A549 (cell line): ENCODE data around the gene LRRIQ4. TPM values are rescaled to one million over a fixed set of nuclear protein-coding genes. Genes with fewer than 3 reads are reported as not detected.

Experiments
- ATAC-seq, 2 experiments: fragments of 200-7000 bp in 1 of 2; fragments of >200 bp in 1 of 2; cut with Nextera tagmentation in 1 of 2; cut with Tn5 transposase in 1 of 2; 3 replicates each; pipeline versions ENCODE4 v1.8.0 to v1.9.1; 2018 to 2020; ENCODE audit warnings: mild to moderate bottlenecking in 1 of 2, moderate library complexity in 1 of 2
- CTCF ChIA-PET: fragments of 300-600 bp; sonication (Branson Sonifier 250); formaldehyde crosslinking; extraction: SDS; loops from one replicate; lab custom pipeline; 2021; ENCODE audit warnings: antibody characterized with exemption, inconsistent platforms; lab: Yijun Ruan, JAX
- POLR2A ChIA-PET: fragments of 350-600 bp; formaldehyde crosslinking; extraction: SDS; loops from one replicate; lab custom pipeline; 2021; ENCODE audit warnings: antibody characterized with exemption, inconsistent platforms; lab: Yijun Ruan, JAX
- DNase-seq, 2 experiments: peaks; one replicate each; pipeline versions ENCODE4 v3.0.0 to v3.0.0-alpha.2; 2011 to 2016; ENCODE audit warnings: low read depth in 1 of 2, low spot score in 1 of 2
- FAIRE-seq: peaks from 2 replicates; lab custom pipeline; 2011; peaks lifted over from hg19 to GRCh38; lab: Jason Lieb, UNC
- H3K27ac ChIP-seq, 2 experiments: fragments of >200 bp; sonication (Bioruptor Twin); formaldehyde crosslinking; 3 replicates each; pipeline ENCODE4 v1.5.1; 2016 to 2017
- H3K4me1 ChIP-seq: fragments of >200 bp; sonication (Bioruptor Twin); formaldehyde crosslinking; 3 replicates; pipeline ENCODE4 v1.6.1; 2016
- H3K4me2 ChIP-seq: fragments of >200 bp; sonication (Bioruptor Twin); formaldehyde crosslinking; 3 replicates; pipeline ENCODE4 v1.6.1; 2016
- H3K4me3 ChIP-seq: fragments of >200 bp; sonication (Bioruptor Twin); formaldehyde crosslinking; 3 replicates; pipeline ENCODE4 v1.5.1; 2016
- H3K9me3 ChIP-seq: fragments of >200 bp; sonication (Bioruptor Twin); formaldehyde crosslinking; 3 replicates; pipeline ENCODE4 v1.6.1; 2016
- BHLHE40 ChIP-seq: IDR thresholded peaks from 2 replicates; pipeline ENCODE4 v1.6.1; 2012; ENCODE audit warnings: low read depth, low read length, inconsistent platforms
- CBX2 ChIP-seq: fragments of 200-600 bp; sonication (generic); IDR thresholded peaks from 2 replicates; pipeline ENCODE4 v1.6.1; 2016; ENCODE audit warnings: low read depth, mild to moderate bottlenecking, borderline replicate concordance
- FOSL2 ChIP-seq, 2 experiments: fragments of 450-650 bp in 1 of 2; fragments of >200 bp in 1 of 2; sonication (Bioruptor Twin) in 1 of 2; formaldehyde crosslinking; IDR thresholded peaks; 2 replicates each; pipeline versions ENCODE4 v1.5.0 to v1.6.1; 2016 to 2020; ENCODE audit warnings: mild to moderate bottlenecking in 1 of 2, moderate library complexity in 1 of 2
- FOXS1 ChIP-seq: fragments of 250-450 bp; sonication (Bioruptor Pico); IDR thresholded peaks from 2 replicates; pipeline ENCODE4 v1.5.0; 2020; ENCODE audit warnings: mild to moderate bottlenecking, moderate library complexity
- HOXB13 ChIP-seq: fragments of 250-450 bp; sonication (Bioruptor Pico); IDR thresholded peaks from 2 replicates; pipeline ENCODE4 v1.5.0; 2020; ENCODE audit warnings: low read depth, mild to moderate bottlenecking, moderate library complexity
- HOXB5 ChIP-seq: fragments of 250-450 bp; sonication (Bioruptor Pico); IDR thresholded peaks from 2 replicates; pipeline ENCODE4 v1.5.0; 2020; ENCODE audit warnings: mild to moderate bottlenecking, moderate library complexity
- KDM1A ChIP-seq: fragments of 200-600 bp; sonication (generic); IDR thresholded peaks from 2 replicates; pipeline ENCODE4 v1.6.1; 2016; ENCODE audit warnings: low read depth, mild to moderate bottlenecking
- MAFK ChIP-seq: fragments of 450-650 bp; IDR thresholded peaks from 2 replicates; pipeline ENCODE4 v1.6.1; 2014; ENCODE audit not compliant: partially characterized antibody
- MYC ChIP-seq: IDR thresholded peaks from 2 replicates; pipeline ENCODE4 v1.6.1; 2012; ENCODE audit warnings: mild to moderate bottlenecking, inconsistent platforms, low read length, improper control_type of control experiment, borderline replicate concordance
- PBX3 ChIP-seq: IDR thresholded peaks from 2 replicates; pipeline ENCODE4 v1.6.1; 2012
- POLR2A ChIP-seq: IDR thresholded peaks from 2 replicates; pipeline ENCODE4 v1.6.1; 2012; ENCODE audit warnings: mild to moderate bottlenecking, low read length
- REST ChIP-seq: fragments of 200-600 bp; sonication (generic); IDR thresholded peaks from 2 replicates; pipeline ENCODE4 v1.6.1; 2016; ENCODE audit warnings: antibody characterized with exemption, mild to moderate bottlenecking, moderate library complexity
- TFCP2L1 ChIP-seq: fragments of 250-450 bp; sonication (Bioruptor Pico); IDR thresholded peaks from 2 replicates; pipeline ENCODE4 v1.5.0; 2021; ENCODE audit warnings: mild to moderate bottlenecking
- WGBS: methylation state at CpG from one replicate; pipeline ENCODE4 v1.1.6; 2017; ENCODE audit errors: missing lambda C conversion rate; 5-methylcytosine and 5-hydroxymethylcytosine counted together
- polyA plus RNA-seq, 4 experiments: library from polyadenylated mRNA; depleted of rRNA in 3 of 4; stranded (reverse); fragments of >200 nt; fragmentation: RNase III in 1 of 4; extraction: RNeasy Plus Mini Kit Qiagen cat#74134 plus additional on column Dnase treatment in 1 of 4; gene quantifications; 2 replicates in 3 of 4; 3 replicates in 1 of 4; pipeline ENCODE4 v1.2.3, GENCODE V29; 2011 to 2017

LRRIQ4 gene
- polyA plus RNA-seq, 2 of the 4 experiments (the other 2 are of a cell fraction) = not detected

- H3K4me2 ChIP-seq = no peak overlapping the region
- ChIA-PET CTCF (no interaction called here), POLR2A (no interaction called here)
- H3K9me3 ChIP-seq = no peaks in the 10 kb centered on the region
- no peak overlapping the region for H3K4me3 ChIP-seq
- no peaks in the 10 kb centered on the region for H3K4me1 ChIP-seq
- ATAC-seq = no peak
- TF ChIP-seq MAFK = peak; percentile 64
- no peak for TF ChIP-seq POLR2A
- no peak for FAIRE-seq
- H3K27ac ChIP-seq = no peak overlapping the region
- DNase-seq = no peak
These were observed 37.9 kb downstream of the LRRIQ4 start for GRCh38 chr3:169850618-169851017.

- DNase-seq (no peak), FAIRE-seq (no peak), ATAC-seq (no peak)
- H3K4me2 ChIP-seq = no peak overlapping the region
- no peak for TF ChIP-seq HOXB13 (CRISPR knock-in tag)
- peak; percentile 45 for TF ChIP-seq MAFK
- H3K4me3 ChIP-seq = no peak overlapping the region
- ChIA-PET CTCF (no interaction called here), POLR2A (no interaction called here)
- H3K4me1 ChIP-seq = no peaks in the 10 kb centered on the region
- no peaks in the 10 kb centered on the region for H3K9me3 ChIP-seq
- 53% methylated on average over 3 of the region's 3 CpGs for WGBS
- no peak overlapping the region for H3K27ac ChIP-seq
These were observed 42.8 kb downstream of the LRRIQ4 start for GRCh38 chr3:169855514-169855913.

DNA sequence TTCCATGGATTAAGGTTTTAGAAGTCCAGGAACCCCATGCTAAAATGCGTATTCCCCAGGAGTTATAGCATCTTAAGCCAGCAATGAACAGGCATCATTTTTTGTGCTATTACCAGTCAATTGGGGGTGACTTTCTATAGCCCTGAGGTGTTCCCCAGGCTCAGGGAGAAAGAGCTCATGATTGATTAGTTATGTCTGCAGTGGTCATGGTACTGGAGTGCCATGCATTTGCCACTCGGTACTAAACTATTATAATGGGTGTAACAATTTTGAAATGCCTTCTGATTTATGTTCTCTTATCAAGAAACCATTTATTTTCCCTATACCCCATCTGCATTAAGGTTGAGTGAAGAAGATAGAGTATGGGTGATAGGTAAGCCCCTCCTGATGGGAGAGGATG, 45.1 kb downstream of the LRRIQ4 start:
- no peak for TF ChIP-seq KDM1A
- no peak for TF ChIP-seq HOXB5
- TF ChIP-seq REST = no peak
- TF ChIP-seq FOSL2 (IDR thresholded peaks at IDR 0.05) = no peak
- no peak for TF ChIP-seq FOSL2 (CRISPR knock-in tag; IDR thresholded peaks at IDR 0.05)
- TF ChIP-seq BHLHE40 = no peak
- no peak for TF ChIP-seq MYC
- no peak for TF ChIP-seq CBX2
- Histone ChIP-seq H3K4me3 (no peak overlapping the region), H3K4me2 (no peak overlapping the region), H3K4me1 (no peaks in the 10 kb centered on the region), H3K9me3 (no peaks in the 10 kb centered on the region), H3K27ac (no peak overlapping the region)
- DNase-seq = no peak
- FAIRE-seq = no peak
- 53% methylated on average over 2 of the region's 2 CpGs for WGBS
- POLR2A ChIA-PET = no interaction called here
- ATAC-seq = no peak
- CTCF ChIA-PET = no interaction called here

GRCh38 chr3:169861871-169862270, 49.2 kb downstream of the LRRIQ4 start:
- 69% methylated on average over 5 of the region's 5 CpGs for WGBS
- POLR2A ChIA-PET = no interaction called here

More at GRCh38 chr3:169861871-169862270, 49.2 kb downstream of the LRRIQ4 start:
- DNase-seq (no peak), FAIRE-seq (no peak), ATAC-seq (no peak; a peak in 1 of 6 replicates)
- CTCF ChIA-PET = interaction anchor here (0.5 to 3.6 kb wide), 9 partner anchors 10 to 407 kb away, joined by 3 to 14 read pairs (median 5); no protein-coding TSS in a partner anchor
- TF ChIP-seq PBX3 (no peak), HOXB5 (no peak), FOXS1 (CRISPR knock-in tag) (no peak), TFCP2L1 (no peak), MYC (no peak), REST (no peak)
- no peaks in the 10 kb centered on the region for H3K9me3 ChIP-seq
- H3K4me1 ChIP-seq = no peaks in the 10 kb centered on the region
- H3K4me2 ChIP-seq = no peak overlapping the region
- H3K27ac ChIP-seq = no peak overlapping the region
- H3K4me3 ChIP-seq = no peak overlapping the region
